HG02870 (cell line): ENCODE data around the gene SCYGR4.
A peak's percentile ranks its signal among the peaks of the same experiment; 100 is the strongest.
"Not testable (repeated sequence)": the region's sequence is repeated elsewhere in the genome, so short reads cannot be mapped to it uniquely, and the experiment has no call there.

Source experiments
- ATAC-seq: cut with Tn5 transposase; IDR thresholded peaks from one replicate; pipeline ENCODE4 v1.9.1; 2021; ENCODE audit warnings: mild to moderate bottlenecking, moderate library complexity; ENCODE audit not compliant: unreplicated experiment

SCYGR4 gene

GRCh38 chr2:227617316-227618230, at the start of gene SCYGR4:
SCYGR4 (plus strand) TSS chr2:227617498; CDS start chr2:227617498, 0 bp downstream.
- ATAC-seq, result no peak

GRCh38 chr2:227568852-227569169, 48.5 kb upstream of the SCYGR4 start:
- ATAC-seq, result no peak

GRCh38 chr2:227570615-227571014, 46.7 kb upstream of the SCYGR4 start:
- ATAC-seq, result no peak

- ATAC-seq, result no peak
Measured at GRCh38 chr2:227576110-227576509, 41.2 kb upstream of the SCYGR4 start.

- no peak for ATAC-seq
Measured at GRCh38 chr2:227576812-227577211, 40.5 kb upstream of the SCYGR4 start.

GRCh38 chr2:227577555-227577954, 39.7 kb upstream of the SCYGR4 start:
- ATAC-seq, result no peak

GRCh38 chr2:227578642-227579041, 38.7 kb upstream of the SCYGR4 start:
- ATAC-seq, result no peak

GRCh38 chr2:227579791-227580190, 37.5 kb upstream of the SCYGR4 start:
- ATAC-seq, result no peak

- no peak for ATAC-seq
Measured at GRCh38 chr2:227582369-227582768, 34.9 kb upstream of the SCYGR4 start.

- peak; percentile 68 for ATAC-seq
Measured at GRCh38 chr2:227592694-227593387, 24.5 kb upstream of the SCYGR4 start.

GRCh38 chr2:227595797-227596196, 21.5 kb upstream of the SCYGR4 start:
- no peak for ATAC-seq

- ATAC-seq, result no peak
Measured at GRCh38 chr2:227597036-227597435, 20.3 kb upstream of the SCYGR4 start.

GRCh38 chr2:227597998-227598397, 19.3 kb upstream of the SCYGR4 start:
- ATAC-seq, result no peak

- ATAC-seq, result not testable (repeated sequence)
Measured at GRCh38 chr2:227598835-227599503, 18.3 kb upstream of the SCYGR4 start, which contains the start of gene SCYGR2. SCYGR2 (plus strand) TSS chr2:227598893; CDS start chr2:227598893, 0 bp downstream.

GRCh38 chr2:227602358-227602757, 14.9 kb upstream of the SCYGR4 start:
- no peak for ATAC-seq

- no peak for ATAC-seq
Measured at GRCh38 chr2:227606476-227606875, 10.8 kb upstream of the SCYGR4 start.

GRCh38 chr2:227607941-227608340, 9.4 kb upstream of the SCYGR4 start:
- ATAC-seq, result no peak

- peak; percentile 49 for ATAC-seq
Measured at GRCh38 chr2:227608561-227609338, 8.5 kb upstream of the SCYGR4 start.

- no peak for ATAC-seq
Measured at GRCh38 chr2:227610123-227610522, 7.2 kb upstream of the SCYGR4 start.

- ATAC-seq, result no peak
Measured at GRCh38 chr2:227612546-227613271, 4.6 kb upstream of the SCYGR4 start.
